ENCODE results near the gene TMEM74B.

TMEM74B gene

GRCh38 chr20:1205802-1206201, 21.0 kb upstream of the TMEM74B start:
- no peak for DNase-seq (ENCODE audit: low read depth, low spot score)

GRCh38 chr20:1204576-1204975, 19.8 kb upstream of the TMEM74B start:
- no peak for DNase-seq (ENCODE audit: low read depth, low spot score)

GRCh38 chr20:1204113-1204512, 19.3 kb upstream of the TMEM74B start:
- DNase-seq (ENCODE audit: low read depth, low spot score), result no peak

- DNase-seq (ENCODE audit: low read depth, low spot score), result no peak
Measured at GRCh38 chr20:1203630-1204029, 18.8 kb upstream of the TMEM74B start.

GRCh38 chr20:1202762-1203504, 18.2 kb upstream of the TMEM74B start, which contains the start of gene C20orf202:
Gene C20orf202, plus strand, starts transcription at chr20:1203454. Its CDS starts 132 bp downstream, at chr20:1203586.
- no peak for DNase-seq (ENCODE audit: low read depth, low spot score)

- DNase-seq (ENCODE audit: low read depth, low spot score), result no peak
Measured at GRCh38 chr20:1199964-1200363, 15.2 kb upstream of the TMEM74B start.

GRCh38 chr20:1199212-1199873, 14.6 kb upstream of the TMEM74B start:
- no peak for DNase-seq (ENCODE audit: low read depth, low spot score)

- no peak for DNase-seq (ENCODE audit: low read depth, low spot score)
Measured at GRCh38 chr20:1198751-1199150, 14.0 kb upstream of the TMEM74B start.

- no peak for DNase-seq (ENCODE audit: low read depth, low spot score)
Measured at GRCh38 chr20:1197801-1198200, 13.0 kb upstream of the TMEM74B start.

- no peak for DNase-seq (ENCODE audit: low read depth, low spot score)
Measured at GRCh38 chr20:1196634-1197033, 11.9 kb upstream of the TMEM74B start.

GRCh38 chr20:1195226-1195625, 10.4 kb upstream of the TMEM74B start:
- no peak for DNase-seq (ENCODE audit: low read depth, low spot score)

GRCh38 chr20:1191299-1191698, 6.5 kb upstream of the TMEM74B start:
- DNase-seq (ENCODE audit: low read depth, low spot score), result no peak

- DNase-seq (ENCODE audit: low read depth, low spot score), result no peak
Measured at GRCh38 chr20:1190847-1191246, 6.1 kb upstream of the TMEM74B start.

GRCh38 chr20:1189827-1190226, 5.0 kb upstream of the TMEM74B start:
- no peak for DNase-seq (ENCODE audit: low read depth, low spot score)

GRCh38 chr20:1188347-1188746, 3.6 kb upstream of the TMEM74B start:
- no peak for DNase-seq (ENCODE audit: low read depth, low spot score)

GRCh38 chr20:1187605-1188171, 2.9 kb upstream of the TMEM74B start:
- no peak for DNase-seq (ENCODE audit: low read depth, low spot score)

- no peak for DNase-seq (ENCODE audit: low read depth, low spot score)
Measured at GRCh38 chr20:1186367-1186991, 1.7 kb upstream of the TMEM74B start.

- DNase-seq (ENCODE audit: low read depth, low spot score), result no peak
Measured at GRCh38 chr20:1185790-1186334, 1.1 kb upstream of the TMEM74B start.

GRCh38 chr20:1185316-1185741, 548 bp upstream of the TMEM74B start:
- DNase-seq (ENCODE audit: low read depth, low spot score), result no peak

GRCh38 chr20:1184260-1184637, 532 bp downstream of the TMEM74B start:
- DNase-seq (ENCODE audit: low read depth, low spot score), result no peak

GRCh38 chr20:1183153-1183552, 1.6 kb downstream of the TMEM74B start:
- no peak for DNase-seq (ENCODE audit: low read depth, low spot score)

GRCh38 chr20:1182106-1182505, 2.7 kb downstream of the TMEM74B start:
- no peak for DNase-seq (ENCODE audit: low read depth, low spot score)

Measured in iPS DF 19.7 (cell line).